Pons (tissue), 1 donor: Measurements from ENCODE around the gene RAB5A.
A peak's percentile ranks its signal among the peaks of the same experiment; 100 is the strongest.
"Not testable (repeated sequence)": the region's sequence is repeated elsewhere in the genome, so short reads cannot be mapped to it uniquely, and the experiment has no call there.

Experiments
- DNase-seq: peaks from one replicate; pipeline ENCODE4 v3.0.0-alpha.2; 2016; ENCODE audit warnings: low spot score

RAB5A gene

GRCh38 chr3:19947549-19948225 lies 790 bp downstream of the RAB5A start:
- DNase-seq = peak; percentile 39

- no peak for DNase-seq
Measured at GRCh38 chr3:19948226-19948591, 1.3 kb downstream of the RAB5A start.

GRCh38 chr3:19950316-19950715 lies 3.4 kb downstream of the RAB5A start:
- no peak for DNase-seq

- no peak for DNase-seq
Measured at GRCh38 chr3:19954676-19955075, 7.8 kb downstream of the RAB5A start.

- not testable (repeated sequence) for DNase-seq
Measured at GRCh38 chr3:19957354-19957753, 10.5 kb downstream of the RAB5A start.

- DNase-seq = no peak
Measured at GRCh38 chr3:19959505-19959904, 12.6 kb downstream of the RAB5A start.

- DNase-seq = no peak
Measured at GRCh38 chr3:19960696-19961095, 13.8 kb downstream of the RAB5A start.

GRCh38 chr3:19961960-19962359 lies 15.1 kb downstream of the RAB5A start:
- DNase-seq = no peak

- no peak for DNase-seq
Measured at GRCh38 chr3:19967208-19967607, 20.3 kb downstream of the RAB5A start.

- DNase-seq = no peak
Measured at GRCh38 chr3:19967812-19968211, 20.9 kb downstream of the RAB5A start.

GRCh38 chr3:19970327-19970726 lies 23.4 kb downstream of the RAB5A start:
- DNase-seq = no peak

GRCh38 chr3:19972054-19972453 lies 25.2 kb downstream of the RAB5A start:
- DNase-seq = no peak

- not testable (repeated sequence) for DNase-seq
Measured at GRCh38 chr3:19988904-19989303, 42.0 kb downstream of the RAB5A start.

GRCh38 chr3:19994796-19995195 lies 47.9 kb downstream of the RAB5A start:
- DNase-seq = no peak

GRCh38 chr3:19997502-19997901 lies 50.6 kb downstream of the RAB5A start:
- DNase-seq = no peak

- no peak for DNase-seq
Measured at GRCh38 chr3:20001932-20002331, 55.0 kb downstream of the RAB5A start.

- DNase-seq = no peak
Measured at GRCh38 chr3:20007960-20008359, 61.1 kb downstream of the RAB5A start.

- DNase-seq = no peak
Measured at GRCh38 chr3:20008646-20009045, 61.7 kb downstream of the RAB5A start.

- DNase-seq = no peak
Measured at GRCh38 chr3:20012164-20012563, 65.3 kb downstream of the RAB5A start, which contains the start of gene PP2D1. Gene PP2D1 (minus strand): TSS chr3:20012264. CDS start chr3:20012072, 192 bp downstream.

- no peak for DNase-seq
Measured at GRCh38 chr3:20013396-20013795, 66.5 kb downstream of the RAB5A start.

- no peak for DNase-seq
Measured at GRCh38 chr3:20015525-20015924, 68.6 kb downstream of the RAB5A start.

- not testable (repeated sequence) for DNase-seq
Measured at GRCh38 chr3:20016076-20016475, 69.2 kb downstream of the RAB5A start.

GRCh38 chr3:20022954-20023622 lies 76.2 kb downstream of the RAB5A start:
- DNase-seq = no peak
